ENCODE results near the gene POLDIP2.

Gene POLDIP2

DNA sequence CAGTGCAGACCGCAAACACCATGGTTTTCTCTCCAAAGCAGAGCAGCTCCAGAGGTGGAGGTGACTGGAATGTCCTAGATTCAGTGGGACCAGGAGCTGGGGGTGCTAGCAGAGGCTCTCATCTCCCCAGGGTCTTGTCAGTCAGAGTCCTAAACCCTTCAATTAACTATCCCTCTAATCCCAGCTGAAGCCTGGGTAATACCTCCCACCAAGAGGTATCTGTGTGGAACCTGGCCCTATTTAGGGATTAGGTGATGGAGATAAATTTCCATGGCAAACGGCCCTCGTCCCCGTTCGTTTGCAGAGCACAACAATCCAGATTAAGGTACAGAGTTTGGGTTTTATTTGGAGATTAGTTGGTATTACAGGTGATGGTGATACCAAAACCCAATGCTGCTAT is 5.9 kb upstream of the POLDIP2 start:
- H3K36me3 ChIP-seq (replicated peaks) = peaks cover 17% of the 10 kb centered on the region
- no peak overlapping the region for H3K4me3 ChIP-seq (ENCODE audit: low read depth, low read length)

GRCh38 chr17:28357901-28358197 is 522 bp upstream of the POLDIP2 start:
- peak overlapping the region; percentile 95 for H3K4me3 ChIP-seq (ENCODE audit: low read depth, low read length)
- no peaks in the 10 kb centered on the region for H3K27me3 ChIP-seq (replicated peaks)
- in situ Hi-C loops (cut with HindIII; ENCODE audit: low pct_ligation_motif_present, low sequenced_read_pairs) = no loop called here
- DNase-seq = no peak
- no peak for TF ChIP-seq CTCF (IDR thresholded peaks at IDR 0.05; ENCODE audit: low read depth, low read length, missing control alignments)
- H3K36me3 ChIP-seq (replicated peaks) = peaks cover 33% of the 10 kb centered on the region
- H3K27ac ChIP-seq = peak overlapping the region; percentile 77

More for the DNA sequence above, 5.9 kb upstream of the POLDIP2 start:
- no peak for TF ChIP-seq CTCF (IDR thresholded peaks at IDR 0.05; ENCODE audit: low read depth, low read length, missing control alignments)
- DNase-seq = no peak
- no peaks in the 10 kb centered on the region for H3K27me3 ChIP-seq (replicated peaks)
- no peak overlapping the region for H3K27ac ChIP-seq
- in situ Hi-C loops (cut with HindIII; ENCODE audit: low pct_ligation_motif_present, low sequenced_read_pairs) = no loop called here

GRCh38 chr17:28350271-28350670 is 7.1 kb downstream of the POLDIP2 start:
- Histone ChIP-seq H3K27me3 (replicated peaks) (no peaks in the 10 kb centered on the region), H3K27ac (no peak overlapping the region), H3K4me3 (ENCODE audit: low read depth, low read length) (no peak overlapping the region), H3K36me3 (replicated peaks) (peaks cover 67% of the 10 kb centered on the region)
- DNase-seq = no peak
- no peak for TF ChIP-seq CTCF (IDR thresholded peaks at IDR 0.05; ENCODE audit: low read depth, low read length, missing control alignments)
- in situ Hi-C loops (cut with HindIII; ENCODE audit: low pct_ligation_motif_present, low sequenced_read_pairs) = no loop called here

- in situ Hi-C loops (cut with HindIII; ENCODE audit: low pct_ligation_motif_present, low sequenced_read_pairs) = no loop called here
- no peak for TF ChIP-seq CTCF (IDR thresholded peaks at IDR 0.05; ENCODE audit: low read depth, low read length, missing control alignments)
- Histone ChIP-seq H3K4me3 (ENCODE audit: low read depth, low read length) (no peak overlapping the region), H3K36me3 (replicated peaks) (peaks cover 69% of the 10 kb centered on the region), H3K27me3 (replicated peaks) (no peaks in the 10 kb centered on the region), H3K27ac (no peak overlapping the region)
- DNase-seq = no peak
Observed at GRCh38 chr17:28348979-28349378, 8.3 kb downstream of the POLDIP2 start.

DNA sequence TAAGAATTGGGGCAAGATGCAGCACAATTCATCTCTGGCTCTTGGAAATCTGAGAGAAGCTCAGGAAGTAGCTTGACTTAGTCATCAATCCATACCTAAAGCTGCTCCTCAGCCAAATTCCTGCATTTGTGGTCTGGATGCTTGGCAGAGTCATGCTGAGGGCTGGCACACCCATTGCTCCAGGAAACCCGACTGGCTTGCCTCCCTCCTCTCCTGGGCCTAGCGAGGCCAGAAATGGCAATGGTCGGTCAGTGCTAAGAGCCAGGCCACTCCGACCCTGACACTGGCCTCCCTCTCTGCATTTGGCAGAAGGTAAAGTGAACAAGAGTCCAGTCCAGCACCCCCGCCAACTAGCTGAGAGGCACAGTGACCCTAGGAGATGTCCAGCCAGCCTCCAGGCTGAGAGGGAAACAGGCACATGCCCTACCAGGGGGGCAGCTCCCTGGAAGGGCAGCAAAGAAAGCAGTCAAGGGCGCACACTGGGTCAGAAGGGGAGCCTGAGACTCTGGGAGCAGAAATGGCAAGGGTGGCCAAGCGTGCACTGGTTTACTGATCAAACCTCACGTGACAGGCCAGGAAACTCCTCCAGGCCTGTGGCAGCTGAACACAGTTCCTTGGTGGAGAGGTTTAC is 10.0 kb downstream of the POLDIP2 start:
- Histone ChIP-seq H3K27me3 (replicated peaks) (no peaks in the 10 kb centered on the region), H3K36me3 (replicated peaks) (peaks cover 69% of the 10 kb centered on the region), H3K4me3 (ENCODE audit: low read depth, low read length) (no peak overlapping the region), H3K27ac (peak overlapping the region; percentile 64)
- DNase-seq = peak; percentile 76
- in situ Hi-C loops (cut with HindIII; ENCODE audit: low pct_ligation_motif_present, low sequenced_read_pairs) = no loop called here
- no peak for TF ChIP-seq CTCF (IDR thresholded peaks at IDR 0.05; ENCODE audit: low read depth, low read length, missing control alignments)

DNA sequence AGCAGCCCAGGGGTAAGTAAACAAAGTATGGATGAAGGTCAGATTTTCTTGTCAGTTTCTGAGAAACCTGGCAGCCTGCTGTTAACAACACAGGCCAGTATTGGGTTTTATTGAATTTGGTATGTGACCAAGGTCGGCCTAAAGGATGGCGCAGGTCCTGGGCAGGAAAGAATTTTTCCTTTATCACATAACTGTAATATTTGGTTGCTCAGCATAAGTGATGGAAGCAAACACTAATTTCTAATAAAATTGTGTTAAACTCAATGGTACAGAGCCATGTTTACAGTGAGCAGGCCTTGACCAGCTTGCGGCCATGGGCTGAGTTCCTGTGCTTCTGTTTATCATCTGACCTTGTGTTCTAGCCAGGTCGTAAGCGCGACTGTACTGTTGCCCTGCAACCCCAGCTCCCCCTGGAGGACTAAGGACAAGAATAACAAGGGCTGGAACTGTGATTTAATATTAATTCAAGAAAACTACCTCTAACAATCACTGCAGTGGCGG is 10.5 kb downstream of the POLDIP2 start:
- peak; percentile 53 for TF ChIP-seq CTCF (IDR thresholded peaks at IDR 0.05; ENCODE audit: low read depth, low read length, missing control alignments)
- H3K27ac ChIP-seq = peak overlapping the region; percentile 64
- no peak for DNase-seq
- no peaks in the 10 kb centered on the region for H3K27me3 ChIP-seq (replicated peaks)
- in situ Hi-C loops (cut with HindIII; ENCODE audit: low pct_ligation_motif_present, low sequenced_read_pairs) = no loop called here
- H3K36me3 ChIP-seq (replicated peaks) = peaks cover 72% of the 10 kb centered on the region
- no peak overlapping the region for H3K4me3 ChIP-seq (ENCODE audit: low read depth, low read length)

Data from brain microvascular endothelial cell (primary cell).